Measurements from ENCODE around the gene FAIM2.

GRCh38 chr12:49819786-49820185 lies 83.9 kb downstream of the FAIM2 start:
- TF ChIP-seq CTCF (conservative IDR thresholded peaks at IDR 0.05; ENCODE audit: low read depth in 2 of 2) (no peak), EZH2 (IDR thresholded peaks at IDR 0.05; ENCODE audit: low read depth, unreplicated experiment) (no peak), CREB1 (CRISPR knock-in tag; IDR thresholded peaks at IDR 0.05; ENCODE audit: low read depth) (no peak), POLR2AphosphoS5 (IDR thresholded peaks at IDR 0.05; ENCODE audit: low read depth) (no peak), STAT1 (IDR thresholded peaks at IDR 0.05; ENCODE audit: unreplicated experiment) (no peak), EZH2phosphoT487 (IDR thresholded peaks at IDR 0.05; ENCODE audit: unreplicated experiment) (no peak), JUNB (IDR thresholded peaks at IDR 0.05; ENCODE audit: unreplicated experiment) (no peak)
- TF ChIP-seq, protein P1, sequence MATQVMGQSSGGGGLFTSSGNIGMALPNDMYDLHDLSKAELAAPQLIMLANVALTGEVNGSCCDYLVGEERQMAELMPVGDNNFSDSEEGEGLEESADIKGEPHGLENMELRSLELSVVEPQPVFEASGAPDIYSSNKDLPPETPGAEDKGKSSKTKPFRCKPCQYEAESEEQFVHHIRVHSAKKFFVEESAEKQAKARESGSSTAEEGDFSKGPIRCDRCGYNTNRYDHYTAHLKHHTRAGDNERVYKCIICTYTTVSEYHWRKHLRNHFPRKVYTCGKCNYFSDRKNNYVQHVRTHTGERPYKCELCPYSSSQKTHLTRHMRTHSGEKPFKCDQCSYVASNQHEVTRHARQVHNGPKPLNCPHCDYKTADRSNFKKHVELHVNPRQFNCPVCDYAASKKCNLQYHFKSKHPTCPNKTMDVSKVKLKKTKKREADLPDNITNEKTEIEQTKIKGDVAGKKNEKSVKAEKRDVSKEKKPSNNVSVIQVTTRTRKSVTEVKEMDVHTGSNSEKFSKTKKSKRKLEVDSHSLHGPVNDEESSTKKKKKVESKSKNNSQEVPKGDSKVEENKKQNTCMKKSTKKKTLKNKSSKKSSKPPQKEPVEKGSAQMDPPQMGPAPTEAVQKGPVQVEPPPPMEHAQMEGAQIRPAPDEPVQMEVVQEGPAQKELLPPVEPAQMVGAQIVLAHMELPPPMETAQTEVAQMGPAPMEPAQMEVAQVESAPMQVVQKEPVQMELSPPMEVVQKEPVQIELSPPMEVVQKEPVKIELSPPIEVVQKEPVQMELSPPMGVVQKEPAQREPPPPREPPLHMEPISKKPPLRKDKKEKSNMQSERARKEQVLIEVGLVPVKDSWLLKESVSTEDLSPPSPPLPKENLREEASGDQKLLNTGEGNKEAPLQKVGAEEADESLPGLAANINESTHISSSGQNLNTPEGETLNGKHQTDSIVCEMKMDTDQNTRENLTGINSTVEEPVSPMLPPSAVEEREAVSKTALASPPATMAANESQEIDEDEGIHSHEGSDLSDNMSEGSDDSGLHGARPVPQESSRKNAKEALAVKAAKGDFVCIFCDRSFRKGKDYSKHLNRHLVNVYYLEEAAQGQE (IDR thresholded peaks at IDR 0.05; ENCODE audit: unreplicated experiment), result no peak

Data from GM23338 (cell line).